HuH-7 (cell line): Measurements from ENCODE around the gene LMLN.
"Not testable (repeated sequence)": the region's sequence is repeated elsewhere in the genome, so short reads cannot be mapped to it uniquely, and the experiment has no call there.

Experiments
- DNase-seq: peaks from one replicate; pipeline ENCODE4 v3.0.0; 2011; ENCODE audit warnings: low spot score

LMLN gene

DNA sequence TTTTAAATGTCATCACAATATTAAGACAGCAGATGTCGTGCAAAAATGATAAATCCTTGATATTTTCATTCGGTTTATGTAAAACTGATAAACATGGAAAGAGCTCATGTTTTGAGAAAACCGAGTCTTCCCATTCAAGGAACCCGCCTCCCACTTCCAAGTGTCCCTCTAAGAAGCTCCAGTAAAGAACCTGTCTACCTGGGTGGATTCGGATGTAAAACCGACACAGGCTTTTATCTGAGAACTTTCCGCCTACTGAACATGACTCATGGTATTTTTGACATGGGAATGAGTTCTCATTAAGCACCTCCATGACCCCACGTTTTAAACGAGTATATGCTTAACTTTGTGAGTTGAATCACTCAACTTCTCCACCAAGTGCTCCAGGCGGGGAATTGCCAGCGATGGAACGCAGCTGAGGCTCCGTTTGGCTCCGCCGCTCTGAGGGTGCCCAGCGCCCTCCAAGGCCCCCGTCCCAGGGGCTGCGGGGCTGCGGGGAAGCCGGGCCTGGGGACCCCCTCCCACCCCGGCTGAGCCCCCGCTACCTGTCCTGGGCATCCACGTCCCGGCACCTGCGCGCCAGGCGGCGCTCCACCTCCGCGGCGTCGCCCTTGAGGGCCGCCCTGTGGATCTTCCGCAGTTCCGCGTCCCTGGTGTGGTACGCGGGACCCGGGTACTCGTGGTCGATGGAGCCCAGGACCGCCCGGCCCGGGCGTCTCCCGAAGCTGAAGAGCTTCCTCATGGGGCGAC lies 119.9 kb downstream of the LMLN start:
- peak; percentile 17 for DNase-seq

DNA sequence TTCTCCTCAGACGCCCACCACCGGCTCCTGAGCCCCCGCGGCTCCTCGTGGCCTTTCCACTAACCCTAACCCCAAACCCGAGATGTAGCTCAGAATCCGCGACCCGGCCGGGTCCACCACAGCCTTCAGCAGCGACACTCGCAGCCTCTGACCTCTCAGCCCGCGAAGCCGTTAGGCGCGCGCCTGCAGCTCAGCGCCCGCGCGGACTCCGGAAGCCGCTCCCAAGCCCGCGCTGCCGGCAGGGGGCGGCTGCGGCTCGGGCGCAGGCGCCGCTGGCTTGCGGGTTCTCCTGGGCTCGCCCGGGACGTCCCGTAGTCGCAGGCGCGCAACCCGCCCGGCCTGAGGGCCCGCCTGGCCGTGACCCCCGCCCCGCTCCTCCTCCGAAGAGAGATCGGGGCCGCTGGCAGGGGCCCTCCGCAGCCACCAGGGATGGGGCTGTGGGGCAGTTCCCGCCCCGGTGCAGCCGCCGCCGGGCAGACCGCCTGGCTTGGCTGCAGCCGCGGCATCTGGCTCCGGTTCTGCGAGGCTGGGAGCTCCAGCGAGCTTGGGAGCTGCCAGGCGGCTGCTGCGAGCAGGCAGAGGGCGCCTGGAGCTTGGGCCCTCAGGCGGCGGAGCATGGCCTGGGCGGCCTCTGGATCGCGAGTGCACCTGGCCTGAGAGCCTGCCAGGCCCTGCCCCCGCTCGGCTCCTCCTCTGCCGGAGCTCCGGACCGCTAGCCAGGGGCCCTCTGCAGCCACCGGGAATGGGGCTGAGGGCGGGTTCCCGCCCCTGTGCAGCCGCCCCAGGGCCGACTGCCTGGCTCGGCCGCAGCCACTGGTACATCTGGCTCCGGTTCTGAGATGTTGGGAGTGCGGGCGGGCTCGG lies 120.7 kb downstream of the LMLN start:
- DNase-seq, result peak; percentile 75

DNA sequence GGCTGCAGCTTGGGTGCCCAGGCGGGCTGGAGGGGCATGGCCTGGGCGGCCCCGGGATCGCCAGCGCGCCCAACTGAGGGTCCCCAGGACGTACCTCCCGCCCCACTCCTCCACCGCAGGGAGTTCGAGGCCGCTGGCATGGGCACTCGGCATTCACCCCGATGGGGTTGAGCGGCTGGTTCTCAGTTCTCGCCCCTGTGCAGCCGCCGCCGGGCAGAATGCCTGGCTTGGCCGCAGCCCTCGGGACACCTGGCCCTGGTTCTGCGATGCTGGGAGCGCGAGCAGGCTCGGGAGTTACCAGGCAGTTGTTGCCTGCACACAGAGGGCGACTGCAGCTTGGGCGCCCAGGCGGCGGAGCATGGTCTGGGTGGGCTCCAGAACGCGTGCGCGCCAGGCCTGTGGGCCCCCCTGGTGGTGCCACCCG lies 121.4 kb downstream of the LMLN start:
- no peak for DNase-seq

DNA sequence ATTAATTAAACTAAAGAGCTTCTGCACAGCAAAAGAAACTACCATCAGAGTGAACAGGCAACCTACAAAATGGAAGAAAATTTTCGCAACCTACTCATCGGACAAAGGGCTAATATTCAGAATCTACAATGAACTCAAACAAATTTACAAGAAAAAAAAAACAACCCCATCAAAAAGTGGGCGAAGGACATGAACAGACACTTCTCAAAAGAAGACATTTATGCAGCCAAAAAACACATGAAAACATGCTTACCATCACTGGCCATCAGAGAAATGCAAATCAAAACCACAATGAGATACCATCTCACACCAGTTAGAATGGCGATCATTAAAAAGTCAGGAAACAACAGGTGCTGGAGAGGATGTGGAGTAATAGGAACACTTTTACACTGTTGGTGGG lies 122.2 kb downstream of the LMLN start:
- DNase-seq, result not testable (repeated sequence)

- DNase-seq, result no peak
These were observed 128.5 kb downstream of the LMLN start for GRCh38 chr3:198088421-198088955.

GRCh38 chr3:198090795-198091332 lies 130.8 kb downstream of the LMLN start:
- DNase-seq, result no peak

DNA sequence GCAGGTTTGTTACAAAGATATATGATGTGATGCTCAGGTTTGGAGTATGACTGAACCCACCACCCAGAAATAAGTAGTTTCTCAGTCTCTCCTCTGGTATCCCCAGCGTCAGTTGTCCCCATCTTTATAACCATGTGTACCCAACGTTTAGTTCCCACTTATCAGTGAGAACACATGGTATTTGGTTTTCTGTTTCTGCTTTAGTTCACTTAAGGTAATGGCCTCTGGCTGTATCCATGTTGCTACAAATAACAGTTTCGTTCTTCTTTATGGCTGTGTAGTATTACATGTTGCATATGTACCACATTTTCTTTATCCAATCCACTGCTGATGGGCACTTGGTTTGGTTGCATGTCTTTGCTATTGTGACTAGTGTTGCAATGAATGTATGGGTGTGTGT lies 132.3 kb downstream of the LMLN start:
- DNase-seq, result no peak

GRCh38 chr3:198093112-198093679 lies 133.2 kb downstream of the LMLN start:
- no peak for DNase-seq
